KMS-11 (cell line): ENCODE data around the gene THAP2.

Source experiments
- H2AFZ ChIP-seq: fragments of 200-600 bp; sonication (generic); 2 replicates; pipeline ENCODE4 v1.6.1; 2016; ENCODE audit warnings: antibody characterized with exemption, mixed run types, low read depth
- H3K27ac ChIP-seq: fragments of 200-600 bp; sonication (generic); 2 replicates; pipeline ENCODE4 v1.6.1; 2016; ENCODE audit warnings: mild to moderate bottlenecking, mixed run types
- H3K27me3 ChIP-seq: fragments of 200-600 bp; sonication (generic); 2 replicates; pipeline ENCODE4 v1.6.1; 2017; ENCODE audit warnings: mild to moderate bottlenecking, low read depth, mixed run types, moderate library complexity; ENCODE audit not compliant: insufficient read depth
- H3K36me3 ChIP-seq: fragments of 200-600 bp; sonication (generic); 2 replicates; pipeline ENCODE4 v1.6.1; 2017; ENCODE audit warnings: mild to moderate bottlenecking, mixed run types; ENCODE audit not compliant: insufficient read depth
- H3K4me1 ChIP-seq: fragments of 200-600 bp; sonication (generic); 2 replicates; pipeline ENCODE4 v1.6.1; 2016; ENCODE audit warnings: mild to moderate bottlenecking, low read depth, mixed run types; ENCODE audit not compliant: poor library complexity, severe bottlenecking
- H3K4me2 ChIP-seq: fragments of 200-600 bp; sonication (generic); 2 replicates; pipeline ENCODE4 v1.7.0; 2016; ENCODE audit warnings: mild to moderate bottlenecking, mixed run types
- H3K4me3 ChIP-seq: fragments of 200-600 bp; sonication (generic); IDR thresholded peaks from 2 replicates; pipeline ENCODE4 v1.6.1; 2017; ENCODE audit warnings: low read depth, low read length, mixed read lengths; ENCODE audit not compliant: insufficient read depth
- H3K79me2 ChIP-seq: fragments of 200-600 bp; sonication (generic); 2 replicates; pipeline ENCODE4 v1.6.1; 2016; ENCODE audit warnings: low read depth, mixed run types; ENCODE audit not compliant: insufficient read depth
- H3K9ac ChIP-seq: fragments of 200-600 bp; sonication (generic); 2 replicates; pipeline ENCODE4 v1.6.1; 2016; ENCODE audit warnings: mild to moderate bottlenecking, mixed run types
- H4K20me1 ChIP-seq: fragments of 200-600 bp; sonication (generic); 2 replicates; pipeline ENCODE4 v1.6.1; 2016; ENCODE audit warnings: mild to moderate bottlenecking, mixed run types; ENCODE audit not compliant: insufficient read depth
- CTCF ChIP-seq: fragments of 200-600 bp; sonication (generic); conservative IDR thresholded peaks from 2 replicates; pipeline ENCODE4 v1.6.1; 2017; ENCODE audit warnings: low read depth, mild to moderate bottlenecking, antibody characterized with exemption, low read length, moderate library complexity, mixed read lengths

The THAP2 gene

GRCh38 chr12:71671816-71672215 lies 7.7 kb downstream of the THAP2 start:
- Histone ChIP-seq H4K20me1 (no peaks in the 10 kb centered on the region), H3K4me2 (no peak overlapping the region), H3K4me1 (no peaks in the 10 kb centered on the region), H3K36me3 (no peaks in the 10 kb centered on the region), H3K79me2 (peaks cover 4% of the 10 kb centered on the region; the same call in 1 of the 2 replicates), H2AFZ (no peak overlapping the region), H3K27me3 (no peaks in the 10 kb centered on the region), H3K9ac (no peak overlapping the region), H3K27ac (no peak overlapping the region), H3K4me3 (no peak overlapping the region)
- no peak for TF ChIP-seq CTCF

- Histone ChIP-seq H3K4me1 (peaks cover 21% of the 10 kb centered on the region), H4K20me1 (no peaks in the 10 kb centered on the region), H3K79me2 (no peaks in the 10 kb centered on the region; the same call in 1 of the 2 replicates), H3K4me3 (no peak overlapping the region), H2AFZ (no peak overlapping the region), H3K27me3 (no peaks in the 10 kb centered on the region), H3K9ac (no peak overlapping the region), H3K4me2 (no peak overlapping the region), H3K27ac (no peak overlapping the region), H3K36me3 (no peaks in the 10 kb centered on the region)
- no peak for TF ChIP-seq CTCF
These were observed 18.4 kb downstream of the THAP2 start for GRCh38 chr12:71682466-71682865.

GRCh38 chr12:71683633-71684032 lies 19.5 kb downstream of the THAP2 start:
- no peak overlapping the region for H3K4me2 ChIP-seq
- H2AFZ ChIP-seq, result no peak overlapping the region
- no peaks in the 10 kb centered on the region; the same call in 1 of the 2 replicates for H3K79me2 ChIP-seq
- H3K4me3 ChIP-seq, result no peak overlapping the region
- no peak for TF ChIP-seq CTCF
- no peaks in the 10 kb centered on the region for H4K20me1 ChIP-seq
- no peaks in the 10 kb centered on the region for H3K27me3 ChIP-seq
- H3K27ac ChIP-seq, result no peak overlapping the region
- peaks cover 26% of the 10 kb centered on the region for H3K4me1 ChIP-seq
- H3K9ac ChIP-seq, result no peak overlapping the region
- no peaks in the 10 kb centered on the region for H3K36me3 ChIP-seq

- H3K27ac ChIP-seq, result no peak overlapping the region
- H3K79me2 ChIP-seq, result no peaks in the 10 kb centered on the region; the same call in 1 of the 2 replicates
- no peak overlapping the region for H3K9ac ChIP-seq
- peaks cover 26% of the 10 kb centered on the region for H3K4me1 ChIP-seq
- H3K27me3 ChIP-seq, result no peaks in the 10 kb centered on the region
- no peak overlapping the region for H2AFZ ChIP-seq
- H3K36me3 ChIP-seq, result no peaks in the 10 kb centered on the region
- H4K20me1 ChIP-seq, result no peaks in the 10 kb centered on the region
- no peak for TF ChIP-seq CTCF
- H3K4me3 ChIP-seq, result no peak overlapping the region
- H3K4me2 ChIP-seq, result 0 out of 2 replicates have a peak overlapping the region, but pooled peaks have one; percentile 56
These were observed 20.0 kb downstream of the THAP2 start for GRCh38 chr12:71684081-71684480.
